Pancreas (tissue), 10 donors: ENCODE results near the gene NTNG1. TPM values are rescaled to one million over a fixed set of nuclear protein-coding genes. Genes with fewer than 3 reads are reported as not detected.

ENCODE experiments used
- ATAC-seq, 4 donors: fragments of 200-7000 bp; cut with Tn5 transposase; one replicate each; pipeline versions ENCODE4 v1.8.0 to v1.9.1; 2020; ENCODE audit warnings: mild to moderate bottlenecking in 4 of 4, moderate library complexity in 4 of 4
- DNase-seq, 6 donors: peaks; one replicate each; pipeline ENCODE4 v3.0.0-alpha.2; 2020
- FAIRE-seq: peaks from 2 replicates; lab custom pipeline; 2012; peaks lifted over from hg19 to GRCh38; lab: Jason Lieb, UNC
- H3K27ac ChIP-seq, 4 donors: fragments of 200-600 bp; sonication (generic); 1 replicate in 3 of 4; 2 replicates in 1 of 4; pipeline versions ENCODE4 v1.5.0 to v1.8.0; 2020
- H3K27me3 ChIP-seq, 4 donors: fragments of 200-600 bp; one replicate each; pipeline ENCODE4 v1.8.0; 2021
- H3K36me3 ChIP-seq, 3 donors: fragments of 200-600 bp; sonication (generic) in 1 of 3; one replicate each; pipeline versions ENCODE4 v1.5.0 to v1.8.0; 2020 to 2021
- H3K4me1 ChIP-seq, 3 donors: fragments of 200-600 bp; one replicate each; pipeline ENCODE4 v1.8.0; 2021
- H3K4me3 ChIP-seq, 4 donors: fragments of 200-600 bp; sonication (generic) in 2 of 4; one replicate each; pipeline versions ENCODE4 v1.5.0 to v1.8.0; 2020 to 2021
- H3K9me3 ChIP-seq, 4 donors: fragments of 200-600 bp; one replicate each; pipeline ENCODE4 v1.8.0; 2021
- CTCF ChIP-seq, 4 donors: fragments of 200-600 bp; sonication (generic) in 3 of 4; IDR thresholded peaks; one replicate each; pipeline versions ENCODE4 v1.5.0 to v1.8.0; 2021; ENCODE audit warnings: antibody characterized with exemption in 4 of 4
- WGBS, 2 donors: extraction: QIAGEN DNeasy Blood & Tissue Kit; methylation state at CpG; one replicate each; pipeline ENCODE4 v1.1.7; 2013; 5-methylcytosine and 5-hydroxymethylcytosine counted together
- intact Hi-C, 3 donors: fragments of 100-400 bp; cut with DNase I; formaldehyde crosslinking; loops; one replicate each; pipeline versions ENCODE4 v1.11.1 to v1.14.2; 2022
- polyA plus RNA-seq, 2 donors: library from polyadenylated mRNA; stranded (reverse); fragments of 200-250 nt; gene quantifications; one replicate each; pipeline ENCODE4 v1.2.3, GENCODE V29; 2013
- total RNA-seq, 6 donors: library from RNA; stranded (reverse); fragmentation: NEBNext Ultra II Directional in 4 of 6; extraction: Animal tissue kit (Norgen Biotek cat#: 25700) in 4 of 6; gene quantifications; one replicate each; pipeline versions ENCODE4 v1.2.1 to v1.2.4, GENCODE V29; 2021 to 2023
- donor health status: healthy with polysubstance abuse.
- donor health status: DM: no; HTN: no; CAD: no; lungs with moderate emphysema.
- donor health status: DM: no; HTN: no; CAD: no.
- donor health status: control.
- donor health status: control.
- donor health status: Bipolar disorder and iron deficiency.
- donor health status: DM: yes; HTN: yes; CAD: no.
- donor health status: DM: no; HTN: no; CAD: no.
- donor health status: DM: no; HTN: no; CAD: no.
- donor health status: DM: yes; HTN: yes; CAD: no.

Gene NTNG1
- total and polyA plus RNA-seq, 8 donors, result 0.04 to 1.3 (median 0.23) TPM; not detected in 1

GRCh38 chr1:107264007-107264406, 123.2 kb downstream of the NTNG1 start:
- no peak for TF ChIP-seq CTCF (IDR thresholded peaks at IDR 0.05)
- intact Hi-C loops, result no loop called here
- ATAC-seq, result no peak
- Histone ChIP-seq H3K27ac (no peak overlapping the region), H3K36me3 (no peaks in the 10 kb centered on the region), H3K27me3 (no peaks in the 10 kb centered on the region), H3K4me1 (no peaks in the 10 kb centered on the region), H3K9me3 (no peaks in the 10 kb centered on the region), H3K4me3 (no peak overlapping the region)
- FAIRE-seq, result no peak
- WGBS, 2 donors, result 31 to 53% methylated on average over 4 of the region's 4 CpGs
- no peak for DNase-seq

GRCh38 chr1:107264561-107264960, 123.7 kb downstream of the NTNG1 start:
- 66 to 84% methylated on average over 1 of the region's 1 CpG for WGBS, 2 donors
- Histone ChIP-seq H3K9me3 (no peaks in the 10 kb centered on the region), H3K4me1 (no peaks in the 10 kb centered on the region), H3K27me3 (no peaks in the 10 kb centered on the region), H3K36me3 (no peaks in the 10 kb centered on the region), H3K4me3 (no peak overlapping the region), H3K27ac (no peak overlapping the region)
- ATAC-seq (no peak), FAIRE-seq (no peak), DNase-seq (no peak)
- no peak for TF ChIP-seq CTCF (IDR thresholded peaks at IDR 0.05)
- intact Hi-C loops, result no loop called here

- FAIRE-seq (no peak), ATAC-seq (no peak), DNase-seq (no peak)
- no peak for TF ChIP-seq CTCF (IDR thresholded peaks at IDR 0.05)
- H3K4me1 ChIP-seq, result no peaks in the 10 kb centered on the region
- whole genome bisulfite sequencing, 2 donors, result 41 to 50% methylated on average over 3 of the region's 3 CpGs
- intact Hi-C loops, result no loop called here
- H3K27me3 ChIP-seq, result no peaks in the 10 kb centered on the region
- H3K36me3 ChIP-seq, result no peaks in the 10 kb centered on the region
- H3K4me3 ChIP-seq, result no peak overlapping the region
- no peaks in the 10 kb centered on the region for H3K9me3 ChIP-seq
- no peak overlapping the region for H3K27ac ChIP-seq
Measured at GRCh38 chr1:107267489-107267888, 126.7 kb downstream of the NTNG1 start.

- Histone ChIP-seq H3K9me3 (no peaks in the 10 kb centered on the region), H3K36me3 (no peaks in the 10 kb centered on the region), H3K4me3 (no peak overlapping the region), H3K4me1 (no peaks in the 10 kb centered on the region), H3K27ac (no peak overlapping the region), H3K27me3 (no peaks in the 10 kb centered on the region)
- WGBS, 2 donors, result 63 to 72% methylated on average over 4 of the region's 4 CpGs
- no peak for TF ChIP-seq CTCF (IDR thresholded peaks at IDR 0.05)
- intact Hi-C loops, result no loop called here
- ATAC-seq (no peak), FAIRE-seq (no peak), DNase-seq (no peak)
Measured at GRCh38 chr1:107272321-107272720, 131.5 kb downstream of the NTNG1 start.

GRCh38 chr1:107273515-107273914, 132.7 kb downstream of the NTNG1 start:
- no peak for FAIRE-seq
- no peaks in the 10 kb centered on the region for H3K27me3 ChIP-seq
- ATAC-seq, result no peak

More at GRCh38 chr1:107273515-107273914, 132.7 kb downstream of the NTNG1 start:
- intact Hi-C loops, result no loop called here
- WGBS, 2 donors, result 64 to 71% methylated on average over 3 of the region's 3 CpGs
- no peak overlapping the region for H3K4me3 ChIP-seq
- no peak overlapping the region for H3K27ac ChIP-seq
- no peaks in the 10 kb centered on the region for H3K4me1 ChIP-seq
- H3K9me3 ChIP-seq, result no peaks in the 10 kb centered on the region
- no peak for DNase-seq
- H3K36me3 ChIP-seq, result no peaks in the 10 kb centered on the region
- no peak for TF ChIP-seq CTCF (IDR thresholded peaks at IDR 0.05)
